Endodermal cell (in vitro differentiated cells): Measurements from ENCODE around the gene IL9. TPM values are rescaled to one million over a fixed set of nuclear protein-coding genes. Genes with fewer than 3 reads are reported as not detected.

Experiments
- DNase-seq: peaks from one replicate; pipeline ENCODE4 v3.0.0-alpha.2; 2017
- H3K27ac ChIP-seq: 2 replicates; pipeline ENCODE4 v1.5.1; 2013; ENCODE audit warnings: mild to moderate bottlenecking, low read depth, low read length, moderate library complexity
- H3K27me3 ChIP-seq: 2 replicates; pipeline ENCODE4 v1.6.1; 2013; ENCODE audit warnings: mild to moderate bottlenecking, low read length, moderate library complexity; ENCODE audit not compliant: insufficient read depth, control insufficient read depth, poor library complexity, severe bottlenecking
- H3K36me3 ChIP-seq: 2 replicates; pipeline ENCODE4 v1.7.0; 2013; ENCODE audit warnings: mild to moderate bottlenecking, low read length, moderate library complexity; ENCODE audit not compliant: control insufficient read depth, insufficient read depth
- H3K4me1 ChIP-seq: one replicate; pipeline ENCODE4 v1.7.0; 2013; ENCODE audit warnings: low read length; ENCODE audit not compliant: control insufficient read depth, insufficient read depth
- H3K4me3 ChIP-seq: 2 replicates; pipeline ENCODE4 v1.5.1; 2013; ENCODE audit warnings: mild to moderate bottlenecking, low read length, moderate library complexity
- H3K9ac ChIP-seq: 2 replicates; pipeline ENCODE4 v1.6.1; 2013; ENCODE audit warnings: mild to moderate bottlenecking, low read length, moderate library complexity; ENCODE audit not compliant: poor library complexity, severe bottlenecking; ENCODE audit errors: extremely low read depth
- H3K9me3 ChIP-seq: 2 replicates; pipeline ENCODE4 v1.6.1; 2013; ENCODE audit warnings: mild to moderate bottlenecking, low read length, moderate library complexity; ENCODE audit not compliant: control insufficient read depth
- H3K27ac Mint-ChIP-seq: 2 replicates; pipeline ENCODE4 v1.8.0; 2020; ENCODE audit warnings: mixed read lengths
- H3K27me3 Mint-ChIP-seq: 2 replicates; pipeline ENCODE4 v1.8.0; 2021; ENCODE audit warnings: mild to moderate bottlenecking, mixed read lengths; ENCODE audit not compliant: insufficient read depth
- H3K36me3 Mint-ChIP-seq: 2 replicates; pipeline ENCODE4 v1.8.0; 2020; ENCODE audit warnings: low read depth, mixed read lengths
- H3K4me1 Mint-ChIP-seq: 2 replicates; pipeline ENCODE4 v1.8.0; 2020; ENCODE audit warnings: mixed read lengths
- H3K4me3 Mint-ChIP-seq: 2 replicates; pipeline ENCODE4 v1.8.0; 2020; ENCODE audit warnings: mild to moderate bottlenecking, moderate library complexity, mixed read lengths
- H3K9me3 Mint-ChIP-seq: 2 replicates; pipeline ENCODE4 v1.8.0; 2020; ENCODE audit warnings: mild to moderate bottlenecking, mixed read lengths
- WGBS, 2 experiments: methylation state at CpG; one replicate each; pipeline versions ENCODE4 v1.1.5 to v1.1.7; 2013; ENCODE audit warnings: missing lambda C conversion rate in 2 of 2, mixed read lengths in 1 of 2; ENCODE audit not compliant: insufficient coverage in 1 of 2, insufficient read length in 1 of 2; 5-methylcytosine and 5-hydroxymethylcytosine counted together
- total RNA-seq, 2 donors: library from RNA; stranded (reverse); fragmentation: NEBNext Ultra II Directional in 1 of 2; extraction: Animal tissue kit (Norgen Biotek cat#: 25700) in 1 of 2; gene quantifications; 2 replicates in 1 of 2; 3 replicates in 1 of 2; pipeline ENCODE4 v1.2.1, GENCODE V29; 2021
- TF ChIP-seq, protein P1 (sequence below): fragments of 200-600 bp; sonication (generic); conservative IDR thresholded peaks from 2 replicates; pipeline ENCODE4 v1.5.0; 2021; ENCODE audit warnings: antibody characterized with exemption, mild to moderate bottlenecking

IL9 gene
- total RNA-seq, 2 donors from 2014 or later = not detected

DNA sequence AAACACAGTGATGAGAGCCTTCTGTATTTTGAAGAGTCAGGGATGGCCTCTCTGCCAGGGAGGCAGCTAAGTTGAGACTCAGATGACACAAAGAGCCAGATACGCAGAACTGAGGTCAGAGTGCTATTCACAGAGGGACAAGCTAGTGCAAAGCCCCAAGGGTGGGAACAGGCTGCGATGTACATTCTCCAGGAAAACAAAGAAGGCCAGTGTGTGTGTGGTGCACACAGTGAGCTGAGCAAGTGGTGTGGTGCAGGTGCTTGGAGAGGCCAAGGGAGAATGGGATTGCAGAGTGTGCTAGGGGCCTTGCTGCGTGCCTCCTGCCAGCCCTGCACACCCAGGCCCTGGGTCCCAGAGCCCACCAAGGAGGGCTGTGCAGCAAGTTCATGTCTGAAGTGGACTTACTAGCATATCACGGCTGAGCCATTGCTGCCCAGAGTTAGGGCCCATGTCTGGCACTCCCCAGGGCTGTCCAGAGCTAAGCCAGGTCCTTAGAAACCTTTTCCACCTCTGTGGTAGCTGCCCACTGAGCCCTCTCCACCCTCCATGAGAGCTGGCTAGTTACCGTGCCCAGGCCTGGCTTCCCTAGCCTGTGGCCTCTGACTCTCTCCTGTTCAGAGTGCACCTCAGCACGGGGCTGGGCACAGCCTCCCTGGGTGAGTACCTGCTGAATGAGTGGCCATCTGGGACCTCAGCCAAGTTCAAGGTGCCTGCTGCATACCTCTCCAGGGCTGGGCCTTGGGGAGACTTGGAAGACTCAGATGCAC is 51.9 kb downstream of the IL9 start:
- Mint-ChIP-seq H3K4me3 (no peak overlapping the region), H3K27ac (no peak overlapping the region), H3K36me3 (peaks cover 4% of the 10 kb centered on the region), H3K9me3 (peaks cover 13% of the 10 kb centered on the region), H3K27me3 (peaks cover 29% of the 10 kb centered on the region), H3K4me1 (no peaks in the 10 kb centered on the region)
- peaks cover 6% of the 10 kb centered on the region for H3K27me3 ChIP-seq
- no peaks in the 10 kb centered on the region for H3K4me1 ChIP-seq
- peak; percentile 33 for DNase-seq
- H3K4me3 ChIP-seq = no peak overlapping the region
- 89 to 90% methylated on average over 5 to 6 of the region's 6 CpGs for WGBS, 2 experiments
- H3K27ac ChIP-seq = no peak overlapping the region
- H3K36me3 ChIP-seq = no peaks in the 10 kb centered on the region
- H3K9me3 ChIP-seq = peaks cover 1% of the 10 kb centered on the region
- H3K9ac ChIP-seq = no peak overlapping the region
- TF ChIP-seq, protein P1, sequence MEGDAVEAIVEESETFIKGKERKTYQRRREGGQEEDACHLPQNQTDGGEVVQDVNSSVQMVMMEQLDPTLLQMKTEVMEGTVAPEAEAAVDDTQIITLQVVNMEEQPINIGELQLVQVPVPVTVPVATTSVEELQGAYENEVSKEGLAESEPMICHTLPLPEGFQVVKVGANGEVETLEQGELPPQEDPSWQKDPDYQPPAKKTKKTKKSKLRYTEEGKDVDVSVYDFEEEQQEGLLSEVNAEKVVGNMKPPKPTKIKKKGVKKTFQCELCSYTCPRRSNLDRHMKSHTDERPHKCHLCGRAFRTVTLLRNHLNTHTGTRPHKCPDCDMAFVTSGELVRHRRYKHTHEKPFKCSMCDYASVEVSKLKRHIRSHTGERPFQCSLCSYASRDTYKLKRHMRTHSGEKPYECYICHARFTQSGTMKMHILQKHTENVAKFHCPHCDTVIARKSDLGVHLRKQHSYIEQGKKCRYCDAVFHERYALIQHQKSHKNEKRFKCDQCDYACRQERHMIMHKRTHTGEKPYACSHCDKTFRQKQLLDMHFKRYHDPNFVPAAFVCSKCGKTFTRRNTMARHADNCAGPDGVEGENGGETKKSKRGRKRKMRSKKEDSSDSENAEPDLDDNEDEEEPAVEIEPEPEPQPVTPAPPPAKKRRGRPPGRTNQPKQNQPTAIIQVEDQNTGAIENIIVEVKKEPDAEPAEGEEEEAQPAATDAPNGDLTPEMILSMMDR = no peak

DNA sequence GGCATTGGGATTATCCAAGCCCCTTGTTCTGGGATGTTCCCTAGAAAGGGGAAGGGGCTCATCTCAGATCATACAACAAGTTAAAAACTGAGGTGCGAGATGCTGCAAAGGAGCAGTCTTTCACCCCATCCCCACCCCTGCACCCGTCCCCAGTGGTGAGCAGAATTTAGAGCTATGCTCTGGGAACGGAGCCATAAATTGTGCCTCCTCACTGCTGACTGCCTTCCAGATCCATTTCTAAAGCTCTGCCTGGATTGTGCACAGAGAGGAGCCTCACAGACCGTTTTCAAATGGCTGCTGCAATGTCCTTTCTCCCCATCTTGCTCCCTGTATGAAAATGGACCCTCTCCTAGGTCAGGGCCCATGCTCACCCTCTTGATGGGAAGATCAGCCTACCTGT is 52.9 kb downstream of the IL9 start:
- Histone ChIP-seq H3K27ac (no peak overlapping the region), H3K27me3 (peaks cover 6% of the 10 kb centered on the region), H3K9ac (no peak overlapping the region), H3K36me3 (no peaks in the 10 kb centered on the region), H3K4me1 (no peaks in the 10 kb centered on the region), H3K9me3 (peaks cover 11% of the 10 kb centered on the region), H3K4me3 (no peak overlapping the region)
- peaks cover 23% of the 10 kb centered on the region for H3K9me3 Mint-ChIP-seq
- peak; percentile 10 for DNase-seq
- H3K4me1 Mint-ChIP-seq = no peaks in the 10 kb centered on the region
- H3K27ac Mint-ChIP-seq = no peak overlapping the region
- H3K27me3 Mint-ChIP-seq = peaks cover 35% of the 10 kb centered on the region
- H3K4me3 Mint-ChIP-seq = no peak overlapping the region
- peaks cover 9% of the 10 kb centered on the region for H3K36me3 Mint-ChIP-seq
- TF ChIP-seq, protein P1 = no peak
- 88 to 91% methylated on average over 3 to 4 of the region's 4 CpGs for WGBS, 2 experiments

Other genes starting within 250 kb of the IL9 start
- gene SLC25A48, start 61.2 kb downstream of the IL9 start, total RNA-seq = 1 to 10 TPM; 2.5 to 5.9 TPM
- not detected for gene LECT2, start 59.1 kb upstream of the IL9 start, total RNA-seq
- gene TGFBI, start 133.1 kb upstream of the IL9 start, total RNA-seq = 1 to 10 TPM; 2.8 to 4.9 TPM
- gene SMAD5, start 237.0 kb upstream of the IL9 start, total RNA-seq = 100 to 1,000 TPM in 1 of 2 donors, 10 to 100 TPM in 1; 97.8 to 105 TPM